GM18505 (cell line): ENCODE results near the gene TM4SF1.

Experiments
- ATAC-seq: cut with Tn5 transposase; IDR thresholded peaks from one replicate; pipeline ENCODE4 v1.9.1; 2021; ENCODE audit not compliant: unreplicated experiment
- POLR2A ChIP-seq: IDR thresholded peaks from 4 replicates; pipeline ENCODE4 v1.6.1; 2011; ENCODE audit warnings: borderline replicate concordance; ENCODE audit not compliant: insufficient read depth, insufficient read length; ENCODE audit errors: extremely low read depth

The TM4SF1 gene

GRCh38 chr3:149375501-149376196 lies 1.8 kb downstream of the TM4SF1 start:
- no peak for ATAC-seq
- TF ChIP-seq POLR2A, result no peak

GRCh38 chr3:149374793-149375500 lies 2.5 kb downstream of the TM4SF1 start:
- no peak for ATAC-seq
- TF ChIP-seq POLR2A, result no peak

GRCh38 chr3:149374391-149374790 lies 3.1 kb downstream of the TM4SF1 start:
- no peak for ATAC-seq
- TF ChIP-seq POLR2A, result no peak

GRCh38 chr3:149373235-149374125 lies 4.0 kb downstream of the TM4SF1 start:
- no peak for TF ChIP-seq POLR2A

GRCh38 chr3:149371723-149372114 lies 5.7 kb downstream of the TM4SF1 start:
- no peak for TF ChIP-seq POLR2A
- no peak for ATAC-seq

More at GRCh38 chr3:149373235-149374125, 4.0 kb downstream of the TM4SF1 start:
- no peak for ATAC-seq

- TF ChIP-seq POLR2A, result no peak
- ATAC-seq, result no peak
Measured at GRCh38 chr3:149371001-149371722, 6.3 kb downstream of the TM4SF1 start.

- no peak for TF ChIP-seq POLR2A
- no peak for ATAC-seq
Measured at GRCh38 chr3:149369991-149370866, 7.2 kb downstream of the TM4SF1 start.

GRCh38 chr3:149368674-149369497 lies 8.6 kb downstream of the TM4SF1 start:
- no peak for ATAC-seq

GRCh38 chr3:149368201-149368673 lies 9.2 kb downstream of the TM4SF1 start:
- no peak for TF ChIP-seq POLR2A
- ATAC-seq, result no peak

More at GRCh38 chr3:149368674-149369497, 8.6 kb downstream of the TM4SF1 start:
- TF ChIP-seq POLR2A, result no peak

GRCh38 chr3:149366941-149367840 lies 10.3 kb downstream of the TM4SF1 start:
- TF ChIP-seq POLR2A, result no peak
- no peak for ATAC-seq

GRCh38 chr3:149366031-149366430 lies 11.4 kb downstream of the TM4SF1 start:
- TF ChIP-seq POLR2A, result no peak
- ATAC-seq, result no peak

- TF ChIP-seq POLR2A, result no peak
- no peak for ATAC-seq
Measured at GRCh38 chr3:149364624-149365023, 12.8 kb downstream of the TM4SF1 start.
